Measurements from ENCODE around the gene HPSE2.

The HPSE2 gene

DNA sequence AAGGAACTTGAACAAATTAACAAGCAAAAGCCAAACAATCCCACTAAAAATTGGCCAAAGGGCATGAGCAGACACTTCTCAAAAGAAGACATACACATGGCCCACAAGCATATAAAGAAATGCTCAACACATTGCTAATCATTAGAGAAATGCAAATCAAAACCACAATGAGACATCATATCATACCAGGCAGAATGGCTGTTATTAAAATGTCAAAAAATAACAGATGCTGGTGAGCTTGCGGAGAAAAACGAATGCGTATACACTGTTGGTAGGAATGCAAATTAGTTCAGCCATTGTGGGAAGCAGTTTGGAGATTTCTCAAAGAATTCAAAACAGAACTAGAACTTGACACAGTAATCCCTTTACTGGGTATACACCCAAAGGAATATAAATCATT, 477.2 kb downstream of the HPSE2 start:
- no peak overlapping the region for H3K27ac ChIP-seq
- TF ChIP-seq, protein P1, sequence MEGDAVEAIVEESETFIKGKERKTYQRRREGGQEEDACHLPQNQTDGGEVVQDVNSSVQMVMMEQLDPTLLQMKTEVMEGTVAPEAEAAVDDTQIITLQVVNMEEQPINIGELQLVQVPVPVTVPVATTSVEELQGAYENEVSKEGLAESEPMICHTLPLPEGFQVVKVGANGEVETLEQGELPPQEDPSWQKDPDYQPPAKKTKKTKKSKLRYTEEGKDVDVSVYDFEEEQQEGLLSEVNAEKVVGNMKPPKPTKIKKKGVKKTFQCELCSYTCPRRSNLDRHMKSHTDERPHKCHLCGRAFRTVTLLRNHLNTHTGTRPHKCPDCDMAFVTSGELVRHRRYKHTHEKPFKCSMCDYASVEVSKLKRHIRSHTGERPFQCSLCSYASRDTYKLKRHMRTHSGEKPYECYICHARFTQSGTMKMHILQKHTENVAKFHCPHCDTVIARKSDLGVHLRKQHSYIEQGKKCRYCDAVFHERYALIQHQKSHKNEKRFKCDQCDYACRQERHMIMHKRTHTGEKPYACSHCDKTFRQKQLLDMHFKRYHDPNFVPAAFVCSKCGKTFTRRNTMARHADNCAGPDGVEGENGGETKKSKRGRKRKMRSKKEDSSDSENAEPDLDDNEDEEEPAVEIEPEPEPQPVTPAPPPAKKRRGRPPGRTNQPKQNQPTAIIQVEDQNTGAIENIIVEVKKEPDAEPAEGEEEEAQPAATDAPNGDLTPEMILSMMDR (conservative IDR thresholded peaks at IDR 0.05) = no peak

DNA sequence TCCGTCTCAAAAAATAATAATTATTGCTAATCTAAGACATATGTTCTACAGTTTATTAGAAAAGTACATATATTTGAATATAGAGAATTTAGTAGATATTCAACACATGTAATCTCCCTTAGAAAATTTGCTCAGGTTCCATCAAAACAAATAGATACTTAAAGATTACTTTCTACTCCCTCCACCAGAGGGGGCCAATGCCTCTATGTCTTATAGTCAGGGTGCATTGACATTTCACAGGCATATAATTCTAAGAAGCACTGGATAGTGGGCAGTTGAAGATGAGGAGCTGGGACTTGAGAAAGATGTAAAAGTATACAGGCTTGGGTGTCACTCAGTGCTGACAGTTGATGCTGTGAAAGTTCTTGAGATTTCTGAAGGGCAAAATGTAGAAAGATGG, 487.4 kb downstream of the HPSE2 start:
- TF ChIP-seq, protein P1 (conservative IDR thresholded peaks at IDR 0.05) = peak; percentile 67
- no peak overlapping the region for H3K27ac ChIP-seq

GRCh38 chr10:98745645-98746044, 490.0 kb downstream of the HPSE2 start:
- no peak overlapping the region for H3K27ac ChIP-seq
- TF ChIP-seq, protein P1 (conservative IDR thresholded peaks at IDR 0.05) = no peak

GRCh38 chr10:98720551-98720950, 515.1 kb downstream of the HPSE2 start:
- TF ChIP-seq, protein P1 (conservative IDR thresholded peaks at IDR 0.05) = no peak
- no peak overlapping the region for H3K27ac ChIP-seq

DNA sequence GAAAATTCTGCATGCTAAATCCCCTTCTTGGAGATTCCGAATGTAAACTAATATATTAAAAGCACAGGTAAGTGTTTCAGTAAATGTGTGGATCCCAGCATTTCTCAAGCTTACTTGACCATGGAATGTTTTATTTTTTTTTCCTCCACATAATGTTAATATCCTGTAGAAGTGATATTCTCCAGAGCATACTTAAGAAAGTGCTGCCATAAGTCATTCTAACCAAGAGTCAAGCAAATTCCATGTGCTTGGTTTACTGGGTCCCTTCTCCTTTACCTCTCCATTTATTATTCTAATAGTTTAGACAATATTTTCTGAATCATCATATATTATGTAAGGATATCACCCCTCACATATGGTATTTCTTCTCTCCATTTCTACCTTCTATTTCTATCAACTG, 522.1 kb downstream of the HPSE2 start:
- TF ChIP-seq, protein P1 (conservative IDR thresholded peaks at IDR 0.05) = no peak
- H3K27ac ChIP-seq = no peak overlapping the region

- H3K27ac ChIP-seq = no peak overlapping the region
- TF ChIP-seq, protein P1 (conservative IDR thresholded peaks at IDR 0.05) = no peak
These were observed 539.1 kb downstream of the HPSE2 start for GRCh38 chr10:98696516-98696915.

GRCh38 chr10:98694883-98695282, 540.8 kb downstream of the HPSE2 start:
- no peak overlapping the region for H3K27ac ChIP-seq
- TF ChIP-seq, protein P1 (conservative IDR thresholded peaks at IDR 0.05) = no peak

- TF ChIP-seq, protein P1 (conservative IDR thresholded peaks at IDR 0.05) = no peak
- no peak overlapping the region for H3K27ac ChIP-seq
These were observed 541.6 kb downstream of the HPSE2 start for GRCh38 chr10:98694014-98694413.

Data from VCaP (cell line).